DND-41 (cell line): ENCODE data around the gene ABLIM1.

Source experiments
- CTCF ChIP-seq: IDR thresholded peaks from 2 replicates; pipeline ENCODE4 v1.5.1; 2012; ENCODE audit warnings: borderline replicate concordance, low read length, moderate library complexity, mild to moderate bottlenecking; ENCODE audit not compliant: poor library complexity, severe bottlenecking; ENCODE audit errors: extremely low read depth
- EZH2 ChIP-seq: IDR thresholded peaks from 3 replicates; pipeline ENCODE4 v1.6.1; 2012; ENCODE audit warnings: borderline replicate concordance, low read depth, mild to moderate bottlenecking, moderate library complexity, low read length, inconsistent platforms; ENCODE audit not compliant: severe bottlenecking

DNA sequence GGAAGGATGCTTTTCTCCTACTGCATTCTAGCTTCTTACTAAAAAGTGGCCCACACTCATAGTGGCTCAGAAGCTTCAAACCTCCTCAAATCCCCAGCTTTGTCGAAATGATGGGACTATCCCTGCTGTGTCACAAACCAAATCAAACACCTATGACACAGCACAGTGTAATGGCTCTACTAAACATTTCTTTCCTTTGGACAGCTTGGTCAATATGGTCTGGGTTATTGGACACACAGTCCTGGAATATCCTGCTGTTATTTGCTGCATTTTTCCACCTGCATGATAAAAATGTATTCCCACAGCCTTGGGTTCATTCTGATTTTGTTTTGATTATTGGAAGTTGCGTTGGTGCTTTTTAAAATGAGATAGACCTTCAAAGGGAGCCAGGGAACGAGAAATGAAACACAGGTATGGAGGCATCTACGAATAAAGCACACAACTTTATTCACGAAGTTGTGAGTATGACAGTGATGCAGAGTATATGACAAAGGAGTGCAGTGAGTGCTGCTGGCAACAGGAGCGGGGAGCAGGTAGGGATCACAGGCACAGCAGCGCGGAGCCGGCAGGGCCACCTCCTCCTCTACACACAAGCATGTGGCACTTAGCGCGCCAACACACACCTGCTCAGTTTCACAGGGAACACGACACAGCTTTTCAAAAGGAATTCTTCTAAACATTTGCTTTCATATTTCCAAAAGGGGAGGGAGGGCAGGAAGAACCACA, 227.2 kb downstream of the ABLIM1 start:
- TF ChIP-seq CTCF (no peak), EZH2 (no peak)
